Activated CD4-positive, CD25-positive, alpha-beta regulatory T cell (primary cell): ENCODE measurements around the gene KIF17.
"Not testable (repeated sequence)": the region's sequence is repeated elsewhere in the genome, so short reads cannot be mapped to it uniquely, and the experiment has no call there.

Experiments used
- DNase-seq, 4 experiments: peaks; one replicate each; lab custom pipeline; 2025; lab: John Stamatoyannopoulos, UW

KIF17 gene

GRCh38 chr1:20686883-20687725, 30.7 kb downstream of the KIF17 start:
- no peak for DNase-seq

- no peak for DNase-seq
Observed at GRCh38 chr1:20685741-20686140, 32.1 kb downstream of the KIF17 start.

- no peak for DNase-seq
Observed at GRCh38 chr1:20685099-20685662, 32.6 kb downstream of the KIF17 start.

DNA sequence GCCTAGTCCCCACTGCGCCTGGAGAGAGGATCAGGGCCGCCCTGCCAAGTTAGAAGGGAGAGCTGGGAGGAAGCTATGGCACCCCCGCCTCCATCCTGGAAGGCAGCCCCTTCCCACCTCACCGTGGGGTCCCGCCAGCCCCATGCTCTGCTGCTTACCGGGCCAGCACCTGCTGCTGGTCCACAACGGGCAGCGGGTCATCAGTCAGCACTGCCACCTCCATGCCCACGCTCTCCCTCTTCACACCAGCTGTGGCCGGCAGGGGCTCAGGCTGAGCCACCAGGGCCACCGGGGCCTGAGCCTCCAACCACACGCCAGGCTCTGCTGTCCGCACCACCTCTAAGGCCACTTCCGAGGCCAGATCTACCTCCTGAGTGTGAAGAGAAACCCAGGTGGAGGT, 33.2 kb downstream of the KIF17 start:
- no peak for DNase-seq

GRCh38 chr1:20684050-20684620, 33.7 kb downstream of the KIF17 start:
- DNase-seq = no peak

- DNase-seq = no peak
Observed at GRCh38 chr1:20683614-20684013, 34.2 kb downstream of the KIF17 start.

- DNase-seq = no peak
Observed at GRCh38 chr1:20682571-20683236, 35.1 kb downstream of the KIF17 start.

DNA sequence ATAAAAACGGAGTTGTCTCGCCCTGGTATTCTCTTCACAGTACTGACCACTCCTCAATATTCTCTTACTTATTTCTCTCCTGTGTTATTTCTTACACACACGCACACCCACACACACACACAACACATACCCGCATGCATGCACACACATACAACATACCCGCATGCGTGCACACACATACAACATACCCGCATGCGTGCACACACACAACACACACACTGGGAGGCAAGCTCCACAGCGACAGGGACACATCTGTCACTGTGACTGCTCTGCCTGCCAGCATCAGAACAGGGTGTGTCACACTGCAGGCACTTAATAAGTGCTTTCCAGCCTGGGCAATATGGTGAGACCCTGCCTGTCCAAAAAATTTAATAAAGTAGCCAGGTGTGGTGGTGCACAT, 35.8 kb downstream of the KIF17 start:
- DNase-seq = no peak

- DNase-seq = no peak
Observed at GRCh38 chr1:20680269-20680668, 37.5 kb downstream of the KIF17 start.

- DNase-seq = no peak
Observed at GRCh38 chr1:20678599-20678998, 39.2 kb downstream of the KIF17 start.

DNA sequence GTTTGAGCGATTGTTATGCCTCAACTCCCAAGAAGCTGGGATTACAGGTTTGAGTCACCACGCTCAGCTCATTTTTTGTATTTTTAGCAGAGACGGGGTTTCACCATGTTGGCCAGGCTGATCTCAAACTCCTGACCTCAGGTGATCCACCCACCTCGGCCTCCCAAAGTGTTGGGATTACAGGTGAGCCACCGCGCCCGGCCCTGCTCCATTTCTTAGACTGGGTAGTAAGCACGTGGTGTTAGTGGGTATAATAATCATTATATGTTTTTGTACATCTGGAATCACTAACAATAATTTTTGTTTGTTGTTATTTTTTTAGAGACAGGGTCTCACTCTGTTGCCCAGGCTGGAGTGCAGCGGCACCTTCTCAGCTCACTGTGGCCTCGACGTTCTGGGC, 44.2 kb downstream of the KIF17 start:
- DNase-seq = not testable (repeated sequence)

GRCh38 chr1:20672265-20672632, 45.6 kb downstream of the KIF17 start:
- no peak for DNase-seq

DNA sequence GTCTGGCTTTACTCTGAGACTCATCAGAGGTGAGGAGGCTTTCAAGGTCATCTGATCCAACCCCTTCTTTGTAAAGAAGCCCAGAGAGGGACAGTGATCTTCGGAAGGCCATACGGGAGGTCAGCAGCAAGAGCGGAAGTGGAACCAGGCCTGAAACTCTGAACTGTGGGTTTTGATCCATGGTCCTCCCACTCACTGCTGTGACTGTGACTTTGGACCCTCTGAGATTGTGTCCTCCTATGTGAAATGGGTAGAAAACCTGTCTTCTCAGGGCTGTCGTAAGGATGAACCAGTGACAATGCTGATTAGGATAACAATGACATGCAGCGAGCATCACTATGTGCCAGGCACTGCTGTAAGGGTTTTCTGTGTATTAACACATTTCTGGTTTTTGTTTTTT, 46.9 kb downstream of the KIF17 start:
- DNase-seq = no peak

- DNase-seq = no peak
Observed at GRCh38 chr1:20668581-20668980, 49.2 kb downstream of the KIF17 start.

DNA sequence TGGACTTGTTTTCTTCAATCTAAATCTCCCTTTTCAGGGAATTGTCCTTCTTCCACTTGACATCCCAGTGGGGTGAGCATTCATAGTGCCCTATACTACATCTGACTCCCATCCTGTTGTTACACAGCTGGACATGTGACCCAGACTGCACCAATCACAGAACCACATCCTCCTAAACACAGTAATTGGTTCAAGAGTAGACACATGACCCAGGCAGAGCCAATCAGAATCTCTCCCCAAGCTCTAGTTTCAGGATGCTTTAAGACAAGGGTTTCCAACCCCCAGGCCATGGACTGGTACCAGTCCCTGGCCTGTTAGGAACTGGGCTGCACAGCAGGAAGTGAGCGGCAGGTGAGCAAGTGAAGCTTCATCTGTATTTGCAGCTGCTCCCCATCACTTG, 51.0 kb downstream of the KIF17 start:
- no peak for DNase-seq

- DNase-seq = no peak
Observed at GRCh38 chr1:20666146-20666545, 51.7 kb downstream of the KIF17 start.

DNA sequence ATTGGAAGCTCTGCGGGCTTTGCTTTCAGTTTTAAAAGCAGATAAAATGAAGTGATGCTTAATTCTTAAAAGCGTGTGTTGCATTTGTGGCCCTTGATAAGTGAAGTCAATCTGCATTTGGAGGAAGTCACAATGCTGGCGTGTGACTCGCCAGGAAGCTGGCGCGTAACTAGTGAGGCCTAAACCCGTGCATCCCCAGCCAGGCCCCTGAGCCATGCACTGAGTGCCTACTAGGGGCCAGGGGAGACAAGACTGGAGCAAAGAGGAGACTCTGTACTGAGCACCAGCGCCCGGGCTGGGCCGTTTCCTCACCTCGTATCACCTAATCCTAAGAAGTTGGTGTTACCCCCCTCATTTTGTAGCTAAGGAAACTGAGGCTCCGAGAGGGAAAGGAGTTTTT, 52.1 kb downstream of the KIF17 start:
- DNase-seq = no peak

DNA sequence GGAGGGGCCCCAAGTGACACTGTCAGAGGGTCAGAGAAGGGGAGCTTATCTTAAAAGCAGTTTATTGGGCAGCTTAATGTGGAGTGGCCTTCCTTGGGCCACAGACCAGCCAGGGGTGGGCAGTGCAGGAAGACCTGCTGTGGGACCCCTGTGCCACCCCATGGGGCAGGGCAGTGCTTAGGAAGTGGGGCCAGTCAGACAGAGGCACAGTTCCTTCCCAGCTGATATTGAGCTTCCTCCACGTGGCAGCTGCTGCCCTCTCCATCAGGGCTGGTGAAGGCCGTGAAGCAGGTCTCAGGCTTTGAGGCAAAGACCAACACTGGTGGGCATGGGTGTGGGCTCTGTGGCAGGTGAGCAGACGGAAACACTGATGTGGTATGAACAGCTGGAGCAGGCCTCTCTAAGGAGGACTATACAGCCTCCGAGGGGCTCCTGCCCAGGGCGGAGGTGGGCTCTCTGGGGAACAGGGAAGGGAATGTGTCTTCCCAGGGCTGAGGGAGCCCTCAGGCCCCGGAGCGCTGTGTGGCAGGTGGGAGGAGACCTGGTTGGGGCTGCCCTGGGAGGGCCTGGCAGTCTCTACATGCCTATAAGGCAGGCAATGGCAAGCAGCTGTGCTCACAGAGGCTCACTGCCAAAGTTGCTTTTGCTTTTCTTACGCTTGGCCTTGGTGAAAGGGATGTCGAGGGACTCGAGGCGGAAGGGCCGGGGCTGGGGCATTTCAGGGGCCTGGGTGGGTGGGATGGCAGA, 53.7 kb downstream of the KIF17 start:
- no peak for DNase-seq

DNA sequence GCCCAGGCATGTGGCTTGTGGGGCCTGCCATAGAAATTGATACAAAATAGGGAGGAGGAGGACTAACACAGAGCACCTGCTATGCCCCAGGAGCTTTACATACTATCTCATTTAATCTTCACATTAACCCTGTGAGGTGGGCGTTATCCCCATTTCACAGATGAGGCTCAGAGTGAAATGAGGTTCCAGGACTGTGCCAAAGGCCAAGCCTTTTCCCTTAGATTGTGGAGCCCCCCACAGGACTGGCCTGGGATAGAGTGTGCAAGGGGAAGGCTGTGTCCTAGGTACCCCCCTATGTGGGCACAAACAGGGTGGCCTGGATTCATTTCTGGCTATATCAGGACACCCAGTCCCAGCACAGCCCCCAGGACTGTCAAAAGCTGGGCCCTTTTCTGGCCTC, 54.4 kb downstream of the KIF17 start:
- DNase-seq = no peak

GRCh38 chr1:20662110-20662475, 55.7 kb downstream of the KIF17 start:
- no peak for DNase-seq

DNA sequence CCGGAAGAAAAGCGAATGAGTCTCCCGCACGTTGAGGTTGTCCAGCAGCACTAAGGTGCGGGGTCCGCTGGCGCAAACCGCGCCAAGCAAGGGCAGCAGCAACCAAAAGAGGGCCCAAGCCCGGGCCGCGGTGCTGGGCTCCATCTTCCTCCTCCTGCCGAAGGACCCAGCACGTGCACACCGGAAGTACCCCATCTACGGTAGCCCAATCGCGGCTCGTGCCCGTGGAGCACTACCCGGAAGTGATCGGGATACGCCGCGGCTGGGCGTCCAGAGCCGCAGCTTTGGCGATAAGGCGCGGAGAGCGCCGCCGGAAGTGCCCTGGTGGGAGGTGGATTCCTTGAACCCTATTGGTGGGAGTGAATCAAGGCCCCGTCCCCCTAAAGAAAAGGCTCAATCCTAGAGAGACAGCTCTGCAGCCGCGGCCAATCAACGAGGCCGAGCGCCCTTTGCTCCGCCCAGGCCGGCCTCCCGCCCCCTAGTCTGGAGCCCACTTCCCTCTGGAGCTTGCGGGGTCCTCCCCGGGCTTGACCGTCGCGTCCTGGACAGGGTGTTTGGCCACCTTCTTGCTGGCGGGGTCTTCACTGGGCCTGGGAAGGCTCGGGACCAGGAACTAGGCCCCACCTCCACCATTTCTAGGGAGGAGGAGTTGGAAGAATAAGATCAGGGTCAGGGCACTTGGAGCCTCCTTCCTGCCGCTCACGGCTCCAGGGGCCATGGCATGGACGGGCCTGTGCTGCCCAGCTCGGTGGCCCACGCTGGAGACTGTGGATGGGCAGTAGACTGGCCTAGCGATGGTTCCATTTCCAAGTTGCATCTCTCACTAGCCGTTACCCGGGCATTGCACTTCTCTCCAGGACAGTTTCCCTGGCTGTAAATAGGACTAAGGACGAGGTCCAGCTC, 56.3 kb downstream of the KIF17 start, which contains the start of gene DDOST:
TSS of gene DDOST (minus strand) at position 163 of the 903 bp plus-strand sequence. CDS start at position 144, 19 bp downstream.
- DNase-seq = peak; percentile 85 to 91 (median 88)
